Activated CD8-positive, alpha-beta memory T cell treated with anti-CD3 and anti-CD28 coated beads for 48 hours (primary cell): ENCODE results near the gene PIKFYVE.
"Not testable (repeated sequence)": the region's sequence is repeated elsewhere in the genome, so short reads cannot be mapped to it uniquely, and the experiment has no call there.

Experiments
- DNase-seq, 3 experiments: peaks; one replicate each; pipeline ENCODE4 v3.0.0-alpha.2; 2020; ENCODE audit warnings: low read depth in 2 of 3, low spot score in 2 of 3

The PIKFYVE gene

DNA sequence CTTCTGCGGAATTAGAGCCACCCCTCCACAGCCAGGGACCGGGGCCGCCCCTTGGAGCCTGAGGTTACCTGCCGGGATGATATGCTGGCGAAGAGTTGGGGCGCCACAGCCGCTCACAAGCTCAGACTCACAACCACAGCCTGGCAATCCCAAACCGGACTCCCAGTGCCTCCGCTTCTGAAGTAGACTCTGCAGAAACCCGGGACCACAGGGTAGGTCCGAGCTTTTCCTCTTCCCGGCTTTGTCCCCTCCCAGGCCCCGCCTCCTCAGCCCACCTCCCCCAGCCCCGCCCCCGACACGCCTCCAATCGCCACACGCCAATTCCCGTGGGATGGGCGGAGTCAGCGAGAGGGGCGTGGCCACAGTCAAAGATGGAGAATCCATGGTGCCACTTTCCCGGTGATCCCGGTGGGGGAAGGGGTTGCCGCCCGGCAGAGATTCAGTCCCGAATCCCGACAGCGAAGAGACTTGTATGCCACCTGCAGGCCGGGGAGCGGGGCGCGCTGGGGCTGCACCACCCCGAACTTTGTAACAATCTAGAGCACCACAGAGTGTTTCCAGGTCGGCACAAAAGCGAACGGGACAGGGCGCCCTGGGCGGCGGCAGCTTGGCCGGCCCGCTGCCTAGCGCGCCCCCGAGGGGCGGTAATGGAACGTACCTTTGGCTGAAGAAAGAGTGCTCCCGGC, 11.0 kb upstream of the PIKFYVE start, which contains the start of gene IDH1:
Gene IDH1, minus strand, starts transcription at position 201 of the 686 bp plus-strand sequence. CDS start 3,520 bp downstream, outside the sequence.
- DNase-seq, result peak; percentile 79 to 97 (median 93)

DNA sequence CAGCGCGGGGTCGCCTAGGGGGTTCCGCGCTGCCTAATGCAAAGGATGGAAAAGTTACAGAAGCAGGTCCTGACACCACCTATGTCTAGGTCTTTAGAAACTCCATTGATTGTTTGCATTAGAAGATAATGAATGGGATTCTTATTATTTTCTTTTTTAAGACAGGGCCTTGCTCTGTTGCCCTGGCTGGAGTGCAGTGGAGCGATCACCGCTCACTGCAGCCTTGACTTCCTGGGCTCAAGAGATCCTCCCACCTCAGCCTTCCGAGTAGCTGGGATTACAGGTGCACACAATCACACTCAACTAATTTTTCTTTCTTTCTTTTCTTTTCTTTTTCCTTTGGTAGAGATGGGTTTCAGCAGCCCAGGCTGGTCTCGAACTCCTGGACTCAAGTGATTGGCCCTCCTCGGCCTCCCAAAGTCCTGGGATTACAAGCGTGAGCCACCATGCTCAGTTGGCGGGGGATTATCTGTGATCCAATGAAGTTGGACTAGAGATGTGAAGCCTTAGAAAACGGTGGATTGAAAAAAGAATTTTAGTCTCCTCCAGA, 10.4 kb upstream of the PIKFYVE start:
- DNase-seq, result no peak

DNA sequence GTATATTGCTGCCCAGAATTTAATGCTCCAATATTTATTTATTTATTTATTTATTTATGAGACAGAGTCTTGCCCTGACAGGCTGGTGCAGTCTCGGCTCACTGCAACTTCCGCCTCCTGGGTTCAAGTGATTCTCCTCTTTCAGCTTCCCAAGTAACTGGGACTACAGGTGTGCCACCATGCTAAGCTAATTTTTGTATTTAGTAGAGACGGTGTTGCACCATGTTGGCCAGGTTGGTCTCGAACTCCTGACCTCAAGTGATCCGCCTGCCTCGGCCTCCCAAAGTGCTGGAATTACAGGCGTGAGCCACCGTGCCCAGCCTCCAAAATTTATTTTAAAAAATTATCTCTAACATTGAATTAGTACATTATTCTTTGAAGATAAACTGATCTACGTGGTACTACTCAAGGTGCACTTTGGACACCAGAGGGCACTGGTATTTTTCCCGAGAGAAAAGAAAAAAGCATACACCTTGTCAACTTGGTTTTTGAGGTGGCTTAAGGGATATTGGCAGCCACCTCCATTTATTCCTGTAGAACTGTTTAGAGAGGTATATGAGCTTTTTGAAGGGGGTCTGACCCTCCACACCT, 9.8 kb upstream of the PIKFYVE start:
- no peak for DNase-seq

DNA sequence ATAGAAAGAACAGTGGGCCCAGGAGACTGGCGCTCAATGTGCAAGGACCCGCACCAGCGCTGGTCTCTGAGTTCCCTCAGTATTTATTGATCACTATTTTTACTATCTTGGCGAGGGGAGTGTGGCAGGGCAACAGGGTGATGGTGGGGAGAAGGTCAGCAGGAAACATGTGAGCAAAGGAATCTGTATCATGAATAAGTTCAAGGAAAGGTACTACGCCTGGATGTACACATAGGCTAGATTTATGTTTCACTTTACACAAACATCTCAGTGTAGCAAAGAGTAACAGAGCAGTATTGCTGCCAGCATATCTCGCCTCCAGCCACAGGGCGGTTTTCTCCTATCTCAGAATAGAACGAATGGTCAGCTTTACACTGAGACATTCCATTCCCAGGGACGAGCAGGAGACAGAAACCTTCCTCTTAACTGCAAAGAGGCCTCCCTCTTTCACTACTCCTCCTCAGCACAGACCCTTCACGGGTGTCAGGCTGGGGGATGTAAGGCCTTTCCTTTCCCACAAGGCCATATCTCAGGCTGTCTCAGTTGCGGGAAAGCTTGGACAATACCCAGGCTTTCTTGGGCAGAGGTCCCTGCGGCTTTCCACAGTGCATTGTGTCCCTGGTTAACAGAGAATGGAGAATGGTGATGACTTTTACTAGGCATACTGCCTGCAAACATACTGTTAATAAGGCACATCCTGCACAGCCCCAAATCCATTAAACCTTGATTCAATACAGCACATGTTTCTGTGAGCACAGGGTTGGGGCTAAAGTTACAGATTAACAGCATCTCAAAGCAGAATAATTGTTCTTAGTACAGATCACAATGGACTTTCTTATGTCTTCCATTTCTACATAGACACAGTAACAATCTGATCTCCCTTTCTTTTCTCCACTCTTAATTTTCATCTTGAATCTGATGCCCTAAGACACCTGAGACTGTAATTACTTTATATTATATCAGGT, 8.9 kb upstream of the PIKFYVE start:
- DNase-seq, result not testable (repeated sequence)

DNA sequence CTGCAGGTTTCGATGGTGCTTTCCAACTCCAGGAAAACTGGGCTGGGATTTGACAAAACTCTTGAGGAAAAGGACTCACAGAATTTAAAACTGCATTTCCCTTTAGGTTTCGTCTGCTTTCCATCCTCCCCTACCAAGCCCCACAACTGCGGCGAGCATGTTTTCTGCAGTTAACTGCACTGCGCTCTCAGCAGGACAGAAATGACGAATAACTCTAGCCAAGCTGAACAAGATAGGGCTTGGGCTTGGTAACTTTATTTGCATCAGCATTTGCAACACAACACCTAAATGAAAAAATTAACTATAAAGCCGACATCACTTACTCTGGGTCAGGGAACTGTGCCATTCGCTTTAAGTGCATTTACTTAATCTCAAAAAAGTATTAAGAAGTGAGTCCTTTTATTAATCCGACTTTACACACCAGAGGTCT, 669 bp upstream of the PIKFYVE start:
- DNase-seq, result peak in 1 of 3 experiments; percentile 13

DNA sequence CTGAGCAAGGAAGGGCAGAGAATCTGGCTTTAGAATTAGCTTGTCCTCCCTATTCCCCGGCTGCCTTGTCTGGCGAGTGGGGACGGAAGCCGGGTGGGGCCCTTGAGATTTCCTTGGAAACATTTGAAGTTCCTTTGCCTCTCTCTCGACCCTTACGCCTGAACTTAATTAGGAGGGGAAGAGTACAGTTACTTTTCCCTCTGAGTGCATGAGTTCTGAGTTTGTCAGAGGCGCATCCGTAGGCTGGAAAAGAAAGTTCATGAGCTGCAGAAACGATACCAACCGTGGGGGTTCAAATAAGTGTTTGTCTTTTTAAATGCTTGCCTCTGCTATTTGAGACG, 468 bp downstream of the PIKFYVE start:
- DNase-seq, result no peak

DNA sequence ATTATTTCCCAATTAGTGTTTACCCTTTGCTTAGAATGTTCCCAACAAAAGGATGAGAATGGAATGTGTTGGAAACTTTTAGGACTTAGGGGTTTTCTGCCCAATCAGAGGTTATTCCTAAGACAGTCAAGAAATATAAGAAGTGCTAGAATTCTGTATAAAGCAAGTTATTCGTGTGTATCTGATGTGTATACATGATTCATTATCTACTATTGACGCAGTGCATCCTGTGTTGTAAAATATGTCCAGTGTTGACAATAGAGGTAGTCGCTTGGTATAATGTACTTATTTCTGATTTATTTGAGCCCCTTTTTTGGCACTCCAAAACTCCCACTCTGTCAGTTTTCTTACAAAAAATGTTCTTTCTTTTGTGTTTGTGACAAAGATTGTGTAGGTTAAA, 881 bp downstream of the PIKFYVE start:
- no peak for DNase-seq

DNA sequence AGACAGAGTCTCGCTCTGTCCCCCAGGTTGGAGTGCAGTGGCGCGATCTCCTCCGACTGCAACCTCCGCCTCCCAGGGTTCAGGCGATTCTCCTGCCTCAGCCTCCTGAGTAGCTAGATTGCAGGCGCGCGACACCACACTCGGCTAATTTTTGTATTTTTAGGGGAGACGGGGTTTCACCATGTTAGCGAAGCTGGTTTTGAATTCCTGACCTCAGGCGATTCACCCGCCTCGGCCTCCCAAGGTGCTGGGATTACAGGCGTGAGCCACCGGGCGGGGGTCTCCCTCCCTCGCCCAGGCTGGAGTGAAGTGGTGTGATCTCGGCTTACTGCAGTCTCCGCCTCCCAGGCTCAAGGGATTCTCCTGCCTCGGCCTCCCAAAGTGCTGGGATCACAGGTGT, 1.5 kb downstream of the PIKFYVE start:
- not testable (repeated sequence) for DNase-seq

DNA sequence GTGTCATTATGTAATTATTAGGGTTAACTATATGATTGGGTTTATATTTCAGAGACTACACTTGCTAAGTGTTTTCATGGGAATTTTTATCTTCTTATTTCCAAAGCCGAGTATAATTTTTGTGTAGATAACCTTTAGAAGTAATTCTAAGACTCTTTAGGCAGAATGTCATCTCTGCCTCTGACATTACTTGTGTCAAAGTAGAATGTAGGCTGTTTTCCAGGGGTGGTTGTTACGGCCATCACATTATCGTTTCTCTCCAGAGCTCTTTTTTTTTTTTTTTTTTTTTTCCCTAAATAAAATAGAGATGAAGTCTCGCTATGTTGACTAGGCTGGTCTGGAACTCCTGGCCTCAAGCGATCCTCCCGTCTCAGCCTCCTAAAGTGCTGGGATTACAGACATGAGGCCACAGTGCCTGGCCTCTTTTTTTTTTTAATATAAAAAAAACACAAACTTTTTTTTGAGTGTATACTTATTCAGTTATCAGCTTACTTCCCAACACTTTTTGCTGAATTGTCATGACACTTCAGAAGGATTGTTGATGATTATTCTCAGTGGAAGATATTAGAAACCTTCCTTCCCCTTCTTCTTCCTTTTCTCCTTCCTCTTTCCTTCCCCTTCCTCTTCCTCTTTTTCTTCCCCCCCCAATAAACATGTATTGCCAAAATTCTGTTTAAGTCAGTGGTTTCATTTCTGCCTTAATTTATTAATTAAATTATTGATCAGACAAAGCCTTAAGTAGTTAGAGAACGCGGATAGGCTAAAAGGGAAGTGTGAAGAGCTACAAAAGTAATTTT, 2.3 kb downstream of the PIKFYVE start:
- DNase-seq, result no peak

DNA sequence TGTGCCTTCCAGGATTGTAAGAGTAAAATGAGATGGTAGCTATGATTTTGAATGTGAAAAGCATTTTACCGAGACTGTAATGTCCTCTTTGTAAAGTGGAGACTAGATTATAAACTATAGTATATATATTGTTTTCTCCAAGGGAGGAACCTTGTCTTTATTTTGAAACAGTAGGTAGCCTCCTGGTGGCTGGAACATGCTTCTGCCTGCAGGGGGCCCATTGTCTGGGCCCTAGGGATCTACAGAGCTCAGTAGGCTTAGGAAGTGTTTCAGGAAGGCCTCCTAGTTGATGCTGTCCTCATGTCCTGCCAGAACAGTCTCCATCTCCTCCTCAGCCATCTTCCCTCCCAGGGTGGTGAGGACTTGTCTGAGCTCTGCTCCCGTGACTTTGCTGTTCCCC, 3.0 kb downstream of the PIKFYVE start:
- no peak for DNase-seq

DNA sequence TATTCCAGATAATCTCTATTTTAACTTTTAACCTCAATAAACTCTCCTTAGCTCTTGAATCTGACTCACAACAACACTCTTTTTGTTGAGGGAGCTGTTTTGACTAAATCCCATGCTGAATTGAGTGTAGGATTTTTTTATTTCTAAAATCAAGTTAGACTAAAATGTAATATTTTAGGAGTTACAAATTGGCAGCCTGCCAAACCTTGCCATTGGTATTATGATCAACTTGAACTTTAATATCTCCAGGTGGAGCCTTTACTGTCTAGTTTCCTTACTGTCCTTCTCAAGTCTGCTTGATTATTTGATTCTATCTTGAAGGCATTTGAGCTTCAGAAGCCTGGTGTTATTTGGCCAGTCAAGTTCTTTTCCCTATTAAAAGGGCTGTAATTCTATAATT, 8.7 kb downstream of the PIKFYVE start:
- DNase-seq, result no peak

DNA sequence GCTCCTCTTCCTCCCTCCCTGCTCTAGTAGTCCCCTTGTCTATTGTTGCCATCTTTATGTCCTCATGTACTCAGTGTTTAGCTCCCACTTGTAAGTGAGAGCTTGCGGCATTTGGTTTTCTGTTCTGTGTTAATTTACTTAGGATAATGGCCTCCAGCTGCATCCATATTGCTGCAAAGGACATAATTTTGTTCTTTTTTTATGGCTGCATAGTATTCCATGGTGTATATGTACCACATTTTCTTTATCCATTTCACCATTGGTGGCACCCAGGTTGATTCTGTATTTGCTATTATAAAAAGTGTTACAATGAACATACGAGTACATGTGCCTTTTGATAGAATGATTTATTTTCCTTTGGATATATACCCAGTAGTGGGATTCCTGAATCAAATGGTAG, 12.5 kb downstream of the PIKFYVE start:
- no peak for DNase-seq

DNA sequence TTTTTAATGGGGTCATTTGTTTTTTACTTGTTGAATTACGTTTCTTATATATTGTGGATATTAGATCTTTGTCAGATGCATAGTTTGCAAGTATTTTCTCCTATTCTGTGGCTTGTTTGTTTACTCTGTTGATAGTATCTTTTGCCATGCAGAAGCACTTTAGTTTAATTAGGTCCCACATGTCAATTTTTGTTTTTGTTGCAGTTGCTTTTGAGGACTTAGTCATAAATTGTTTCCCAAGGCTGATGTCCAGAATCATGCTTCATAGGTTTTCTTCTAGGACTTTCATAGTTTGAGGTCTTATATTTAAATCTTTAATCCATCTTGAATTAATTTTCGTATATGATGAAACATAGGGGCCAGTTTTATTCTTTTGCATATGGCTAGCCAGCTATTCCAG, 13.2 kb downstream of the PIKFYVE start:
- DNase-seq, result no peak

DNA sequence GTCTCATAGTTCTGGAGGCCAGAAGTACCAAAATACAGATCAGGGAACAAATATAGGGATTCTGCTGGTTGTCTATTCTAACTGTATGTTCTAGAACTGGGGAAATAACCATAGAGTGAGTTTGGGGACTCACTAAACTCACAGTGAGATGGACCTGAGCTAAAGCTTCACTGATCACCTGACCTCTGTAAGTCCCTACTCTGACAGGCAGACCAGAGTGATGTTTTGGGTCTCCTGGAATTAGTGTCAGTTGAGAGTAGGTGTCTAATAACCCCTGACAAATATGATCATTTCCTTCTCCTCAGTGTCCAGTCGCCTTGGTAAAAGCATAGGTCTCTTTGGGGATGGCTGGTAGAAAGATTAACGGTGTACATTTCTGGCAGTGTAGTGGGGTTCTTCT, 14.2 kb downstream of the PIKFYVE start:
- DNase-seq, result no peak

DNA sequence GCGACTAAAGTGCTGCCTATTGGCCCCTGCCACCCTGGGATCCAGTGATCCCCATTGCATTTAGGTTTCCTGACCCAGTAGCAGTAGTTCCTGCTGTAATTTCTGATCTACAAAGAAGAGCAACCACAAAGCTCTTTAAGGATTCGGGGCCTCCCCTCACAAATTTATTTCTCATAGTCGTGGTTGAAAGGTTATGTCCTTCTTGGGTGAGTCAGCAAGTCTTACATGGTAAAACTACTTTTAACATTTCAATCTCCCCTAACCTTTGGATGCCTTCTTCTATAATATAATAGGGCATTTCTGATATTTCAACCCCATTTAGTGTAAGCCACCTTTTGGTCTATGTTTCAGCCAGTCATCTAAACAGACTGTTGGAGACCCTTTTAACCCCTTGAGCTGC, 14.9 kb downstream of the PIKFYVE start:
- no peak for DNase-seq

DNA sequence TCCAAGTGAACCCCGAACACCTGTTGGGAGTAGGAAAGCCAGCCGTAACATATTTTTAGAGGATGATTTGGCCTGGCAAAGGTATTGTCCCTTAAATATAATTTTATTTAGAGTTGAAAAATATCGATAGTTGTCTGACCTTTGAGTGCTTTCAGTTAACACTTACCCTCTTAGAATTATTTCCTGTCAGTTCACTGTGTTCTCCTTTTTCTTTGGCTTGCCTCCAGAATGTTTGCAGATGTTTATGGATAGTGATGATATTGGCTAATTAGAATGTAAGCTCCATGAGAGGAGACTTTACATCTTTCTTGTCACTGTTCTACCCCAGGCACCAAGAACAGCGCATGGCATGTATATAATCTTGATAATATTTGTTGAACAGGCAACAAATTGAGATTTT, 19.8 kb downstream of the PIKFYVE start:
- DNase-seq, result no peak

DNA sequence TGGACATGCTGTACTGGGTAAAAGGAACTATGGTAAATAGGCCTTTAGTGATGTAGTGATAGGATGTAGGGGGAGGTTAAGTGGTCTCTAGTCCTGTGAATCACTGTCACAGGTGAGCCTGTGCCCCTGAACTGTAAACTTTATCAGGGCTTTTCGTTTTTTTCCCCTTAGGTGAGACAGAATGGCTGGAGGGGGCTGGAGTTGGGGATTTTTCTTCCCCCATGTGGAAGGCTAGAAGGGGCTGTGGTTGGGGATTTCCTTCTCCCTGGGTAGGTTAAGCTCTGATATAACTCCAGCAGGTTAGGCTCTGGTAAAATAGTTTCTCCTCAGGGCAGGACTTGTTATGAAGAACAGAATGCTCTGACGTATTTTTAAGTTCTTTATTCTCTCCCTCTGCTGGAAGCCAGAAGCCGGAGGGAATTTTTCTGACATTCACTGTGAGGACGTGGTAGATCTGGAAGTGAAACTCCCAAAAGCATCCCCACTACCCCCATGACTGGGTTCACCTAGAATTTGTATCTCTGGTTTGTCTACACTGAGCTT, 28.5 kb downstream of the PIKFYVE start:
- DNase-seq, result no peak

DNA sequence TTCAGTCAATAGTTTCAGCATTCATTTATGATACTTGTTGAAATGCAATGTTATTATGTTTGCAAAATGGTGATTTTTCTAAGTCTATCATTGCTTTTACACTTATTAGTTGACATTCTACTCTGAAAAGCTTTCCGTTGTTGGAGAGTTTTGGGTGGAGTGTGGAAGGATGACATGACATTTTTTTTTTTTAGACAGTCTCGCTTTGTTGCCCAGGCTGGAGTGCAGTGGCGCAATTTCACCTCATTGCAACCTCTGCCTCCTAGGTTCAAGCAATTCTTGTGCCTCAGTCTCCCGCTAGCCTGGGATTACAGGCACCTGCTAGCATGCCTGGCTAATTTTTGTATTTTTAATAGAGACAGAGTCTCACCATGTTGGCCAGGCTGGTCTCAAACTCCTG, 29.8 kb downstream of the PIKFYVE start:
- DNase-seq, result no peak

DNA sequence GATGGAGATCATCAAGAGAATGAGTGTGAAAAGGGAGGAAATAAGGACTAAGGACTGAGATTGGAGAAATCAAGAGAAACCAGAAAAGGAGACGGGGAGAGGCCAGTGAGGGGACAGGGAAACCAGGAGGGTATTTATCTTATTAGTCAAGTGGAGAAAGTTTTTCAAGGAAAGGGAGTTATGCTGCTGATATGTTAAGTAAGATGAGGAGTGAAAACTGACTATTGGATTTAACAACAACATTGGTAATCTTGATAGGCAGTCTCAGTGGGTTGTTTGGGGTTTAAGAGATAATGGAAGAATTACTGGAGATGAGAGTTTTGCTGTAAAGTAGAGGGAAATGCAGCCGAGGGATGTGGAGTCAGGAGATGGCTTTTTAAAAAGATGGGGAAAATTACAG, 30.6 kb downstream of the PIKFYVE start:
- DNase-seq, result no peak

DNA sequence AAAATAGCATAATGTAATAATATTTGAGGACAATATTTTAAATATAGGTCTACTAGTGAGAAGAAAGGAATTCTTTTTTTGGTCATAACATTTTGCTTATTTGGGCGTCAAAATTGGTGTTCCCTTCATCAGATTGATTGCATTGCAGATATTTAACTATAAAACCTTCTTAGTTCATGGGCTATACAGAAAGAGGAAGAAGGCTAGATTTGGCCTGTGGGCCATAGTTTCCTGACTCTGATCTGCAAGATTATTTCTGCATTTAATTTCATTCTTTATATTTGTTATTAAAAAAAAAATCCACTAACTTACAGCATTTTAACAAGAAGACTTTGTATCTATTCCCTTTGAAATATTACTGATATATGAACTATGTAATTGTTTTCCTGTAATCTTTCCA, 31.9 kb downstream of the PIKFYVE start:
- DNase-seq, result no peak
